HG02642 (cell line): Measurements from ENCODE around the gene SPATS2L.

Experiments
- ATAC-seq: cut with Tn5 transposase; IDR thresholded peaks from one replicate; pipeline ENCODE4 v1.9.1; 2021; ENCODE audit warnings: mild to moderate bottlenecking; ENCODE audit not compliant: unreplicated experiment, poor library complexity

SPATS2L gene

GRCh38 chr2:200369886-200370285 lies 63.4 kb downstream of the SPATS2L start:
- ATAC-seq: no peak

GRCh38 chr2:200373231-200373630 lies 66.7 kb downstream of the SPATS2L start:
- ATAC-seq: peak; percentile 38

- peak; percentile 94 for ATAC-seq
Measured at GRCh38 chr2:200373973-200374416, 67.5 kb downstream of the SPATS2L start.

- ATAC-seq: no peak
Measured at GRCh38 chr2:200376513-200377354, 70.2 kb downstream of the SPATS2L start.

- no peak for ATAC-seq
Measured at GRCh38 chr2:200377355-200378336, 71.2 kb downstream of the SPATS2L start.

GRCh38 chr2:200378652-200379290 lies 72.3 kb downstream of the SPATS2L start:
- ATAC-seq: no peak

GRCh38 chr2:200379481-200380090 lies 73.1 kb downstream of the SPATS2L start:
- ATAC-seq: no peak

- ATAC-seq: no peak
Measured at GRCh38 chr2:200380091-200380561, 73.6 kb downstream of the SPATS2L start.

- no peak for ATAC-seq
Measured at GRCh38 chr2:200380833-200381542, 74.5 kb downstream of the SPATS2L start.

GRCh38 chr2:200382874-200383273 lies 76.4 kb downstream of the SPATS2L start:
- ATAC-seq: no peak

- ATAC-seq: peak; percentile 71
Measured at GRCh38 chr2:200383380-200384110, 77.1 kb downstream of the SPATS2L start.

GRCh38 chr2:200385063-200385635 lies 78.7 kb downstream of the SPATS2L start:
- no peak for ATAC-seq

- ATAC-seq: no peak
Measured at GRCh38 chr2:200393191-200393590, 86.7 kb downstream of the SPATS2L start.

GRCh38 chr2:200394045-200394444 lies 87.6 kb downstream of the SPATS2L start:
- no peak for ATAC-seq

GRCh38 chr2:200396781-200397242 lies 90.3 kb downstream of the SPATS2L start:
- no peak for ATAC-seq

GRCh38 chr2:200397785-200398184 lies 91.3 kb downstream of the SPATS2L start:
- ATAC-seq: no peak

GRCh38 chr2:200399046-200399445 lies 92.6 kb downstream of the SPATS2L start:
- no peak for ATAC-seq

GRCh38 chr2:200399636-200400035 lies 93.1 kb downstream of the SPATS2L start:
- ATAC-seq: no peak
